GM19452 (cell line): ENCODE data around the gene MAP1LC3B2.

ENCODE experiments used
- ATAC-seq: cut with Tn5 transposase; IDR thresholded peaks from one replicate; pipeline ENCODE4 v1.9.1; 2021; ENCODE audit not compliant: unreplicated experiment

MAP1LC3B2 gene

DNA sequence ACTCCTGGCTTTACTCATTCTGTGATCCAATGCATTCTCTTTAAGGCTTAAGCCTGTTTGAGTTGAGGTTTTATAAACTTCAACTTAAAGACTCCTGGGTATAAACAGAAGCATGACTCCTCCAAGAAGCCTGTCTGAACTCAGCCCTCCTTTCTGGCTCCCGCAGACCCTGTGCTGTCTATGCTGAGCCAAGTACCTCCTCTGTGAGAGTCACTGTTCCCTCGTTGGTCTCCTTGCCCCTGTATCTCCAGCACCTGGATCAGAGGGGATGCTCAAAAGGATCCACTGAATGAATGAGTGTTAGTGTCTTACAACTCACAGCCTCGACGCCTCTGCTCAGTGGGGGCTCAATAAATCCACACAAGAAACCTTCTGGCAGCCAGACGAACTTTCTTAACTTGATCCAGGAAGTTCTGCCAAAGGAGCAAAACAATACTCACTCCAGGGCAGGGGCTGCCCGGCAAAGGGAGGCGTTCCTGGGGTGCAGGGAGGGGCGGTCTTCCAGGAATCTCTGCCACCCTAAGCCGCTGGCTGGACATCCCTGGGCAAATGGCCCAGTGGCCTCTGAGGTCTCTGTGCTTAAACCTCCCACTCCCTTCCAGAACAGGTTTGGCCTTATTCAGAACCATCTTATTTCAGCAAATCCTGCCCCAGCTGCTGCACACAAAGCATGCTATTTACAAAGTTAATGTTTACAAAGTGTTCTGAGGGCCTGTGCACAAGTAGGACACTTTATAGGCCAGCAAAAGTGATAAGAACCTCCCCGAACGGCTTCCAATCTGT lies 32.9 kb downstream of the MAP1LC3B2 start:
- no peak for ATAC-seq

DNA sequence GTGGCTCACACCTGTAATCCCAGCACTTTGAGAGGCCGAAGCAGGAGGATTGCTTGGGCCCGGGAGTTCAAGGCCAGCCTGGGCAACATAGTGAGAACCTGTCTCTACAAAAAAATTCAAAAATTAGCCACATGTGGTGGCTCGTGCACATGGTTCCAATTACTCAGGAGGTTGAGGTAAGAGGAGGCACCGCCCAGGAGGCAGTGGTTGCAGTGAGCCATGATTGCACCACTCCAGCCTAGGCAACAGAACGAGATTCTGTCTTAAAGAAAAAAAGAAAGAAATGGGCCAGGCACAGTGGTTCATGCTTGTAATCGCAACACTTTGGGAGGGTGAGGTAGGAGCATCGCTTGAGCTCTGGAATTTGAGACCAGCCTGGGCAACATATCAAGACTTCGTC lies 33.5 kb downstream of the MAP1LC3B2 start:
- ATAC-seq, result no peak

DNA sequence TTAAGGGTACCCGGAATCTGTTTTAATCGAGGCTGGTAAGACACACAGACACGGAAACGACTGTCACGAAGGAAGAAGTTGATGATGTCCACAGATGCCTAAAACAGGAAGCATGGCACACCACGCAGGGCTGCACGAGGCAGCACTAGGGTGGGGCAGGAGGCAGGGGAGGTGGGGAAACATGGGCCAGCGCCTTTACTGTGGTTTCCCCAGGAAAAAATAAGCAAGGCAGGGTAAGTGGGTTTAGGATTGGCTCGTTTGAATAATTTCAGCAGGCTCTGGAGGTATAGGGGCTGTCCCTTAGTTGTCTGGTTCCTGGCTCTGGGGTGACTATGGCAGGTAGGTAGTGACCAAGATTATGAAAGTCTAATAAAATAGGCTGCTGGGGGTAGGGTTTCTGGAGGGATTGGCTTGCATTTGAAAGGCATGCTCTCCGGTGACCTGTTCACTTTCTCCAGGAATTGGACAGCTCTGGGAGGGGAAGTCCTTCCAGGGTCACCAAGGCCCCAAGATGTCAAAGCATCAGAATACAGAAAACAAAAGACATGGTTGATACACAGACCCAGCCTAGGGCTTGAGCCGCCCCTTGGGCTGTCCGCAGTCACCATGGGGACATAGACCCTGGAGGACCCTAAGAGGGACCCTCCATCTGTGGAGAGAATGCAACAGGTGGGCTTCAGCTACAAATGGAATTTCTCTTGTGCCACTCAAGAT lies 35.3 kb downstream of the MAP1LC3B2 start:
- no peak for ATAC-seq

DNA sequence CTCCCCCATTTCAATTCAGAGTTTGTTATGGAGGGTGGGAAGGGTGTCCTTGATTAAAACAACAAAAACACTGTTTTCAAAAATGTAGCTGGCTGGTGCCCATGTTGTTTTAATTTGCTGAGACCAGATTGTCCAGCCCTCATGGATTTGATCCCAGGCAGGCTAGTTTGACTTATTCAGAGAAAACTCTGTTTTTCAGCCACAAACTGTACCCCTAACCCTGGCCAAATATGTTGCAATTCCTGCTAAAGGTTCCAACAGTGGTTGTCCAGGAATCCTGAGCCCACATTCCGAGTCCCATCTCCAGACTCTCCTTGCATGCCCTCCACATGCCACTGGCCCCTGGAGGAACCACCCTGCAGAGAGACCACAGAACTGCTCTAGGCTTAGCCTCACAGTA lies 36.0 kb downstream of the MAP1LC3B2 start:
- no peak for ATAC-seq

DNA sequence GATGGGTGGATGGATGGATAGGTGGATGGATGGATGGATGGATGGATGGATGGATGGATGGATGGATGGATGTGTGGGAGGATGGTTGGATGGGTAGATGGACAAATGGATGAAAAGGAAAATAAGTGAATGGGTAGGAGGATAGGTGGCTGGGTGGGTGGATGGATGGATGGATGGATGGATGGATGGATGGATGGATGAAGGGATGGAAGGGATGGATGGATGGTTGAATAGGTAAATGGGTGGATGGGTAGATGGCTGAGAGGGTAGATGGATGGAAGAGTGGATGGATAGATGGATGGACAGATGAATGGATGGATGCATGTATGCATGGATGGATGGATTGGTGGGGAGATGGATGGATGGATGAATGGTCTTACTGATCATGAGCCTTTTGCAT lies 36.5 kb downstream of the MAP1LC3B2 start:
- ATAC-seq, result no peak

DNA sequence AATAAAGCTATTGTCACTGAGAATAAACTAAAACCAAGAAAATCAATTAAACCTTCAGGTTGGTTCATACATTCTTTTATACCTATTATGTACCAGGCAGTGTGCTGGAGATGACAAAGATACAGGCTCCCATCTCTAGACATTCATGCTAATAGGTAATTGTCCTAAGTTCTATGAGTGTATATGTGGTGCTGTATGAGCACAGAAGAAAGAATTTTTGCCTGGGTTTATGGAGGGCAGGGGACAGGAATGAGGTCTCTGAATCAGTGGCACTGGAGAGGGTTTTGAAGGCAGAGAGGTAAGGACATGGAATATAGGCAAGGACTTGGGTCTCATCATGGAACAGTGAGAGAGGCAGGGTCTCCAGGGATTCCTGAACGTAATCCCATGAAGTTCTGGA lies 38.7 kb downstream of the MAP1LC3B2 start:
- no peak for ATAC-seq

DNA sequence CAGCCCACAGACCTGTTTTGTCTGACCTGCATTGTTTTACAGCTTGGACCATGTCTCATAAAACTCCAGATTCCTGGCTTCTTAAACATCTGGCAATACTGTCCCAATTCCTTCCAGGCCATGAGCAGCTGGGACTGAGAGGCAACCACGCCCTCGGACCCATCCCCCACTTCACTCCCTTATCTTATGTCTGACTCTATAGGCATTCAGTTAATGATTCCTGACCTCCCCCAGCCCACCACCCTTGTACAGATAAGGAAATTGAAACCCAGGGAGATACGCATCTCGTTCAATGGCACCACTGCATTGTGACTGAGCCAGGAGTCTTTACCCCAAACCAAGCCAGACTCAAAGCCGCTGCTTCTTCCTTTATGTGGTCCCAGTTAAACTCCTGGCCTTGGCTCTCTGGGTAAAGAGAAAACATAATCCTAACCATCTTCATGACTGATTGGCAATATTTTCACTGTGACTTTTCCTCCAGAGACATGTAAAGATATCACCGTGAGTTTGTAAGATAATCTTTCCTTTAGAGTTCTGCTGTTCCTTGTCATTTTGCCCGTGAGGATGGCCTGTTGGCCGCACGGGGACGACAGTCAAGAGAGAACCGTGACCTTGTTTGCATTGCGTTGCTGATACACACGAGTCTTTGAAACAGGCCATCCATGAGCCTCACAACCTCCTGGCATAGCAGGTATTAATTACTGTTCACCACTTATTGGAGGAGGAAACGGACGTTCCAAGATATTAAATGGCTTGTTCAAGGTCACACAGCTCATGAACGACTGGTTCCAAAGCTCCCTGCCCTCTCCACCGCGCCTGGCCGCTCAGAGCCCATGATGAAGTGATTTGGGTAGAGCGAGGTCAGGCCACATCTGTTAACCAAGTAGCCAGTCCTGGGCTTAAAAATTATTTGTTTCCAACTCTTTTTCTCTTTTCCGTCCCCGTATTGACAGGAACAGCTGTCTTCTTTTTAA lies 39.4 kb downstream of the MAP1LC3B2 start:
- no peak for ATAC-seq

DNA sequence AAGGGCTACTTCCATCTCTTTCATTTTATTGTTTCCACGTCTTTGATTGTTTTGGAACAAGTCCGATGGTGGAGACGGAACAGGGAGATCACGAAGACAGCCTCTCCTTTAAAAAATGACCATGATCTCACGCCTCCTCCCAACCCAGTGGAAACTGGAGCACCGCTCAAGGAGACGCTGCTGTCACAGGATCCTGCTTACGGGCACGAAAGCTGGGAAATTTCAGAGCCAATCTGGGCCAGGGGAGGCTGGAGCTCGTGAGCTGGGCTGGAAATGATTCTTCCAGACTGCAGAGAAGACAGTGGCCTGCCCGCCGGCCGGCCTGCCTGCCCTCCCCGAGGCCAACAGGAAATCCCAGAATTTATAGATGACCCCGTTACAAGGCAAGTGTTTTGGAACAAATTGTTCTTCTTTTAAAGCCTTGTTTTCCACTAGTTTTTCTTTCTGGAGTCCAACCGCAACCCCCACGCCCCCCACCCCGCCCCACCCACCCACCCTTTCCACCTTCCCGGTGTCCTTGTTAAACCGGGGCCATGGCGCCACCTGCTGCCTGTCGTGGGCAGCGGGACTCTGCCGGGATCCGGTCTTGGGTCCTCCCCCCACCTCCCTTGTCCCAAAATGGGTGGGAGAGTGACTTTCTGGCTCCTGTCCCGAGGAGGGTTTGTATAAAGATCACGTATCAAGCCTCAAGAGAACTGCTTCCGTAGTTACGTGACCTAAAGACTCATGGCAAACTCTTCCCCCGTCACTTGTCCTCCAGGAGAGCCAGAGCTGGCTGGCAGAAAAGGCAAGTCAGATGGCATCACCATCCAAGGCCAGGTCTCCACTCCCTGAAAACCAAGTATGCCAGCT lies 40.3 kb downstream of the MAP1LC3B2 start:
- ATAC-seq, result no peak

DNA sequence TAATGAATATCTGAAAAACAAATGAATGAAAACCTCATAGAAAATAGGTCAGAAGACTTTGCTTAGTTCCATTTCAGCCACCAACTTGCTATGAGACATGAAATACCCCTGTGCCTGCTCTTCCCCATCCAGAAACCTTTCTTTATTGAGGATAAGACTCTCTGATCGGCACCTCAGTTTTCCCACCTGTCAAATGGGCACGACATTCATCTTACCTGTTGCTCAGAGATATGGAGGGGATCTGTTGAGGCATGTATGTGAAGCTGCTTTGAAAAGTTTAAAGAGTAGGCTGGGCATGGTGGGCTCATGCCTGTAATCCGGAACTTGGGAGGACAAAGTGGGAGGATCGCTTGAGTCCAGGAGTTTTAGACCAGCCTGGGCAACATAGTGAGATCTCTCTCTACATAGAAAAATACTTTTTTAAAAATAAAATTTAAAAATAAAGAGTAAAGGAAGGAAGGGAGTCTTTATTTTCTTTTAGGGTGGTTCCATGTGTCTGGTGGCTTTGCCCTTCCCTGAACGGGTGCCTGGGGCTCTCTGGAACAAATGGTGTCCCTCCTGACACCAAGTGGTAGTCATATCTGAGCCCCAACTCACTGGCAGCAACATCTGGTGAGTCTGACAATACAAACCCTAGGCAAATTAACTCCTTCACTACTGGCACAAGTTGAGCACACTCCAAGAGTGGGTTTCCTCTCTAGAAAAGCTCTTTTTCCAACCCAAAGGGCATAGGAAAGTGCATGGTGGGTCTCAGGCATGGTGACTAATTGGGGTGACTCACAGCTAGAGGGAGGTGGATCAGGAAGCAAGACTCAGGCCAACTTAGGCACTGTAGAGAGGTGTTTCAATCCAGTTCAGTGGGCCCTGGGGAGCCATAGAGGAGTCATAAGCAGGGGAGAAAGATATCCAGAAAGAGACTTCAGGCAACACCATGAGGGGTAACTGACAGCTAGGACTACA lies 42.1 kb downstream of the MAP1LC3B2 start:
- no peak for ATAC-seq

DNA sequence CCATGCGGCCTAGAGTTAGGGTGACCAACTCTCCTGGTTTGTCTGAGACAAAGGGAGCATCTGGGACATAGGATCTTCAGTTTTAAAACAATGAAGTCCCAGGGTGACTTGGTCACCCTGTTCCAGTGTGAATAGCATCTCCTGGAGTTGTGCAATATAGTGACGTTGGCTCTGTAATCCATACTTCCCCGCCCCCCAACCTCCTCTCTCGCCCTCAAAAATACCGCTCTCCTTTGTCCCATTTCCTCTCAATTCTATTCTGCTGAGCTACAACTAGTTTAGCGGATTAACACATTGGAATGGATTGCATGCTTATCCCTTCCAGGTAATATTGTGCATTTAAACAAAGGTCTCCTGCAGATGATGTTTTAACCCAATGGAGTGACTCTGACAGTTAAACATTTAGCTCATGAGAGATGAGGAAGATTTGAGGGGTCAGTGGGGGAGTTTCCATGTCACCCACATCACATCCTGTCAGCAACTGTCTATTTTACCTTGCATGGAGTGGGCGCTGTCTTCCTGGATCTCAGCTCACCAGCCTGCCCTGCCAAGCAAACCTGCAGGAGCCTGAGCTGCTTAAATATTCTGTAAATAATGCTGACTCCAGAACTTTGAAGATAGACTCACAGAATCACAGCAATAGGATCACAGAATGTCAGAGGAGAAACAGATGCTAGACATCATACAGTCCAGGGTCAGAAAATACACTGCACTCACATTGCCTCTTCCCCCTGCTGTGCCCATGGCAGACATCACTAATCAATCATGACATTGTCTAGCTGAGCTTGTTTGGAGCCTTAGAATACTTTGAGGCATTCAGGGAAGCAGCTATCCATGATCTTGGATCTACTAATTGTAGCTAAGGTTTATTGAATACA lies 43.0 kb downstream of the MAP1LC3B2 start:
- ATAC-seq, result no peak

DNA sequence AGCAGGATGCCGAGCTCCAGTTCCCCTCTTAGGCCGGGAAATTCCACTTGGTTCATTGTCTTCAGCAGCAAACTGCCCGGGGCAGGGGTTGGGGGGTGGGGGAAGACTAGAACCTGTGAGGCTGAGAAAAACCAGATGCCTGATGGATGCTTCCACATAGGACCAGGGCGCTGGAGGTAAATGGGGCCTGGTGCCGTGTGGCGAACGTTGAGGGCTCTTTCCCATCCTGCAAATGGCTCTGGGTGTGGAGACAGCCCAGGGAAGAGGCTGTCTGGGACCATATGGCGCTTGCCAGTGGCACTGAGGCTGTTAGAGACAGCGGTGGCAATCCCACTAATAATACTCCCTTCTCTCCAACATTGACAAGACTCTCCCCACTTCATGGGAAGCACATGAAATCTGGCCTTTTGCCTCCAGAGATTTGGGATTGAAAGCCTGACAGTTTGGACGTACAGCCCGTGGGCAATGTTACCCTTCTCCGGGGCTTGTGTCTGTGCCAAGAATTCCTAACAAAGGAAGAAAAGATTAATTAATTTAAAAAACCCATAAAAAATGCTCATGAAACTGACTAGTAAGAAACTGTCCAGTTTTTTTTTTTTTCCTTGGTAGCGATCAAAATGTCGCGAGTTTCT lies 44.5 kb downstream of the MAP1LC3B2 start:
- ATAC-seq, result no peak

DNA sequence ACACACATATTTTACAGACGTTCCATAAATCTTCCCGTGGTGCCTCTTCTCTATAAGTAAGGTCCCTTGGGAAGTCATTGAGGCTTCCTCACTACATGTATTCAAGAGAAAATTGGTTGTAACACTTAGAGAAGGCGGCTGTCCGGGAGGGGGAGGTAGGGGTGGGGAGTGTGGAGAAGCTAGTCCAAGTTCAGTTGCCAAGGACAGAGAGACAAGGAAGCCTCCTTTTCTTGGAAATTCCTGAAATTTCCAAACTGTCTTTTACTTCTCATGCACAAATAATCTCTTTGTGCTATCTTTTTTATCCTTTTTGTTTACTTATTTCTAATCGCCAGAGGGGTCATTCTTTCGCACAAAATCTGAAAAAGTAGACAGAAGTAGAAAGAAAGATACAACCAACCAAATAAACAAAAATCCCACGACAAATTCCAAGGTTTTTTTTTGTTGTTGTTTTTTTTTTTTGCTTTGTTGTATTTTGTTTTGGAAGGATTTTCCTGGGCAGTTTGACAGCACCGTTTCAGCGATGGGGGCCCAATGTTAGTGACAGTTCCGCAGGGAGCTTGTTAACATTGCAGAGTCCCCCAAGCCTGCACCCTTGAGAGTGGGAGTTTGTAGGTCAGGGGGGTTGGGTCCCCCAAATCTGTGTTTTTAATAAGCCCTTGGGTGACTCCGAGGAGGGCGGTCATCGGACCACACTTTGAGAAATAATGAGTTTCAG lies 45.2 kb downstream of the MAP1LC3B2 start:
- ATAC-seq, result no peak

DNA sequence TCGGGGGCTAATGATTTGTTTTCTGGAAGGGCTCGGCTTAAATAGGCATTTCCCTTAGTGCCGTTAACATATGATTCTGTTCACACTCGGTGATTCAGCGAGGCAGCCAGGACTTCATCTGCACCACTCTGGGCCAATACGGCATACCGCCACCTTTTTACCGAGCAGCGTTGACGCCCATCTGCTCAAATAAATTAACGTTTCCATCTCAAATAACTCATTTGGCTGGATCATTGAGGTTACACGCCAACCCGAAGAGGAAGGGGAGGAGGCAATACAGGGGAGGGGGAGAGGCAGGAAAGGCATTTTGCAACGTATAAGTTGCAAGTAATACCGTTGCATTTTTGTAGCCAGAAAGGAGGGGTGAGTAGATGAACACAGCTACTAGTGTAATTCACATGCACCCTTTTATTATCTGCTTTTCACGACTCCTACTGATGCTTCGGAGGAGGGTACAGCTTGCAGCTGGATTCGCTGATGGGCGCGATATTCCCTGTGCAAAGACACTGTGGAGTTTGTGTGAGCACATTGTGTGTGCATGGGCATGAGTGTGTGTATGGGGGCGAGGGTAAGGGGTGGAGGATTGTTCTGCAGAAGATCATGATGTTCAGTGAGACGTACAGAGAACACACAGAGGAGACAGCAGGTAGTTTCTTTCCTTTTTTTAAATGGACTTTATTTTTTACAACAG lies 45.9 kb downstream of the MAP1LC3B2 start:
- ATAC-seq, result no peak

DNA sequence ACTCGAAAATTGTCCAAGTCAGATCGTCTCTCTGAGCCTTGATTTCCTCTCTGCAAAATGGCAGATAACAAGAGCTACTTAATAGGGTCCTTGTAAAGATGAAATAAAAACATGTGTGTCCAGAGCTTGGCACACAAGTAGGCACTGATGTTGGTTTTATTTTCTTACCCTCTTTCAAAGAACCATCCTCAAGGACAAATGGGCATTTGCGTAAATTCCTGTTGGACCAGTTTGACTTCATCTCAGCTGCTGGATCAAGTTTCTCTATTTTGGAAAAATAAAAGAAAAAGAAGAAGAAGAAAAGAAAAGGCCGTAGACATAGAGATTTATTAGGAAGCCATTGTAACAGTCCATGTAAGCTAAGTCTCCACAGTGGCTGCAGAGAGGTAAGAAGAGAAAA lies 47.2 kb downstream of the MAP1LC3B2 start:
- ATAC-seq, result no peak

DNA sequence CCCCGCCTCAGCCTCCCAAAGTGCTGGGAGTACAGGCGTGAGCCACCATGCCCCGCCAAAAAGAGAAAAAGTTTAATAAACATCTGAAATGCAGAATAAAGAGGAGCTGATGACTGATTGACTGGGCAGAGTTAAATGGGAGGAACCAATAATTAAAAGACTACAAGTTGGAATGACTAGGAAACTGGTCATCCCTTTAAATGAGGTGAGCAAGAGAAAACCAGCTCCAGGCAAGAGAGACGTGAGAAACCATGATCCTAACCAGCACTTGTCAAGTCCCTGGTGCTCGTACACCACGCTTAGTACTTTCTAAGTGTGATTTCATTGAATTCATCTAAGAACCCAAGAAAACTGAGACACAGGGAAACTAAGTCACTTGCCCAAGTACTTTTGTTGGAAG lies 47.9 kb downstream of the MAP1LC3B2 start:
- ATAC-seq, result no peak

DNA sequence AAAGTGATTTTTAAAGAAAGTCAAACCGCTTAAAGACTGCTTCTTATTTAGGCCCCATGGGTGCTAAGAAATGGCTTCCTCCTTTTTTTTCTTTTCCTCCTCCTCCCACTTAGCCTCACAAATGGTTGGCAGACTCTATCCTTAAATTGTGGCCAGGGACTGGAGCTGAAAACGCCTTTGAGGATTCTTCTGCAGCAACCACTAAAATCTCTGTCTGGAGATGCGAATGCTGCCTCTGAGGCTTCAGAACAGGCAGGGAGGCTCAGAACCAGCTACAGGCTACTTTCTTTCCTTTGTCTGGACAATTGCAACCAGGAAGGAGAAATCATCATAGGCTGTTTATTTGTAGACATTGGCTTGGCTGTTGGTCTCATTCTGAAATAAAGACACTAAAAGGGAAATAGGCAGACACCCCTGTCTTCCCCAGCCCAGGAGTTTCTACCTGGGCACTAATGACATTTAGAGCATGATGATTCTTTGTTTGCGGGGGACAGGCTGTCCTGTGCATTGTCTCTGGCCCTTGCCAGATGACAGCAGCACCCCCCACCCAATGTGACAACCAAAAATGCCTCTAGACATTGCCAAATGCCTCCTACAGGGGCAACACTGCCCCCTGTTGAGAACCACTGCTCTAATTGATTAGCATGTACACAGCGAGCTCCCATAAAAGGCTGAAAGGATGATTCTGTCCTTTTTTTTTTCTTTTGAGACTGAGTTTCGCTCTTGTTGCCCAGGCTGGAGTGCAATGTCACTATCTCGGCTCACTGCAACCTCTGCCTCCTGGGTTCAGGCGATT lies 50.3 kb downstream of the MAP1LC3B2 start:
- ATAC-seq, result no peak
